Articular chondrocyte of knee joint (primary cell): ENCODE data around the gene TAS2R41. TPM values are rescaled to one million over a fixed set of nuclear protein-coding genes. Genes with fewer than 3 reads are reported as not detected.

ENCODE experiments used
- total RNA-seq: library from RNA; depleted of rRNA; stranded (reverse); fragments of >200 nt; gene quantifications from 2 replicates; pipeline ENCODE4 v1.2.3, GENCODE V29; 2012

The TAS2R41 gene, protein sequence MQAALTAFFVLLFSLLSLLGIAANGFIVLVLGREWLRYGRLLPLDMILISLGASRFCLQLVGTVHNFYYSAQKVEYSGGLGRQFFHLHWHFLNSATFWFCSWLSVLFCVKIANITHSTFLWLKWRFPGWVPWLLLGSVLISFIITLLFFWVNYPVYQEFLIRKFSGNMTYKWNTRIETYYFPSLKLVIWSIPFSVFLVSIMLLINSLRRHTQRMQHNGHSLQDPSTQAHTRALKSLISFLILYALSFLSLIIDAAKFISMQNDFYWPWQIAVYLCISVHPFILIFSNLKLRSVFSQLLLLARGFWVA
- total RNA-seq: not detected in 2 replicates

DNA sequence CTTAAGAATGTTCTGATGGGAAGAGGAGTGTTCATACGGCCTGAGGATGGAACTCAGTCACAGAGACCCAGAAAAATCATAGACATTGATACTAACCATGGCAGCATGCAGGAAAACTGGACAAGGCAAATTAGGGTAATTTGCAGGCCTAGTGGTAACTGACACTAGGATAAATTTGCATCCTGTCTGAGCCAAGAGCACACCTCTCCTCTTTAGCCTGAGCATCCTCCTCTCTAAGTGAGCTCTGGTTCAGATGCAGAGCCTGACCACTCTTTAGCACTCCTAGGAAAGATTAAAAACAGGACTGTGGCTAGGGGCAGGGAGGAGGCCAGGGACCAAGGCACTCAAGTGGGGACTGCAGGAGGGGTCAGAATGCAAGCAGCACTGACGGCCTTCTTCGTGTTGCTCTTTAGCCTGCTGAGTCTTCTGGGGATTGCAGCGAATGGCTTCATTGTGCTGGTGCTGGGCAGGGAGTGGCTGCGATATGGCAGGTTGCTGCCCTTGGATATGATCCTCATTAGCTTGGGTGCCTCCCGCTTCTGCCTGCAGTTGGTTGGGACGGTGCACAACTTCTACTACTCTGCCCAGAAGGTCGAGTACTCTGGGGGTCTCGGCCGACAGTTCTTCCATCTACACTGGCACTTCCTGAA is at the start of gene TAS2R41:
Gene TAS2R41 (plus strand): TSS at position 373 of the 650 bp plus-strand sequence. CDS start 0 bp downstream, at position 373.

DNA sequence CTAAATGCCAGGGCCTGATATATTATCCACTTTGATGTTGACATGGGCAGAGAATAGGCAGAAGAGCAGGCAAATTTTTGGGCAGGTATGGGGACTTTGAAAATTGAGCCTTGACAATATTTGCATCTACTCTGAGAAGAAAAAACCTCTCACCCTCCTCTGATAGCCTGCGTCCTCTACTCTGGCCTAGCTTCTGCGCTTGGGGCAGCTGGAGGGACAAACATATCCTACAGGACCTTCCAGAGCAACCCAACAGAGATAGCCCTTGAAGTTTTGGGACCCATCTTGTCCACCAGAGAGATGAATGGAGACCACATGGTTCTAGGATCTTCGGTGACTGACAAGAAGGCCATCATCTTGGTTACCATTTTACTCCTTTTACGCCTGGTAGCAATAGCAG is 34.5 kb upstream of the TAS2R41 start, which contains the start of gene TAS2R60:
Gene TAS2R60 (plus strand): TSS at position 301 of the 400 bp plus-strand sequence. CDS start 0 bp downstream, at position 301.

Other genes with a start within 250 kb of the TAS2R41 start
- 92.3 and 94.9 TPM in 2 replicates for gene GSTK1, start 214.4 kb upstream of the TAS2R41 start, total RNA-seq
- gene TMEM139, start 192.9 kb upstream of the TAS2R41 start, total RNA-seq: 0.11 TPM in 1 of 2 replicates, not detected in the other
- gene CASP2, start 189.5 kb upstream of the TAS2R41 start, total RNA-seq: 11.6 and 12.6 TPM in 2 replicates
- gene CLCN1, start 161.8 kb upstream of the TAS2R41 start, total RNA-seq: not detected in 2 replicates
- 0.39 and 0.54 TPM in 2 replicates for gene FAM131B, start 115.2 kb upstream of the TAS2R41 start, total RNA-seq
- gene ZYX, start 96.5 kb upstream of the TAS2R41 start, total RNA-seq: 25.1 and 34.1 TPM in 2 replicates
- gene EPHA1, start 69.0 kb upstream of the TAS2R41 start, total RNA-seq: not detected in 2 replicates
- gene TAS2R60, start 34.4 kb upstream of the TAS2R41 start, total RNA-seq: not detected in 2 replicates
- gene CTAGE15, start 93.9 kb downstream of the TAS2R41 start, total RNA-seq: 1.2 TPM in 1 of 2 replicates, not detected in the other
- 7.0 and 8.2 TPM in 2 replicates for gene TCAF2, start 143.1 kb downstream of the TAS2R41 start, total RNA-seq